ENCODE measurements around the gene NPIPB8.
"Not testable (repeated sequence)": the region's sequence is repeated elsewhere in the genome, so short reads cannot be mapped to it uniquely, and the experiment has no call there.

NPIPB8 gene

DNA sequence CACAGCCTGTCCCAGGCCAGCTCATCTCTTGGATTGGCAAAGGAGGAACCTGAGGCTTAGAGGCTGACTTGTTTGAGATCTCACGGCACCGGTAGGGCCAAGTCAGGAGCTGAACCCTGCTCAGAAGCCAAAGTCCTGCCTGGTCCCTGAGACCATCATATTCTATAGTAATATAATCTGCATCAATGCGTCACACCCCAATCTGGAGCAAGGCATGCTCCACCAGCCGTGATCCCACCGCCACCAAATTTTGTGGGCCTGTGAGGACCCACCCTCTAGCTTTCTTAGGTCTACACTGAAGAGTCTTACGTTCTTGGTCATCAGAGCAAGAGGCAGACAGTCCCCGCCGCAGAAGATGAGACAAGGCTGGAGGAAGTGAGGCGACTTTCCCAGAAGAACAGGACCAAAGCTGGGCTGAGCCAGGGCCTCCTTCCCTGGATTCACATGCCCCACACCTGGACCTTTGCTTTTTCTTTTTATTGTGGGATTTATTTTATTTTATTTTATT, 30.7 kb upstream of the NPIPB8 start:
- peak; percentile 57 for DNase-seq

DNA sequence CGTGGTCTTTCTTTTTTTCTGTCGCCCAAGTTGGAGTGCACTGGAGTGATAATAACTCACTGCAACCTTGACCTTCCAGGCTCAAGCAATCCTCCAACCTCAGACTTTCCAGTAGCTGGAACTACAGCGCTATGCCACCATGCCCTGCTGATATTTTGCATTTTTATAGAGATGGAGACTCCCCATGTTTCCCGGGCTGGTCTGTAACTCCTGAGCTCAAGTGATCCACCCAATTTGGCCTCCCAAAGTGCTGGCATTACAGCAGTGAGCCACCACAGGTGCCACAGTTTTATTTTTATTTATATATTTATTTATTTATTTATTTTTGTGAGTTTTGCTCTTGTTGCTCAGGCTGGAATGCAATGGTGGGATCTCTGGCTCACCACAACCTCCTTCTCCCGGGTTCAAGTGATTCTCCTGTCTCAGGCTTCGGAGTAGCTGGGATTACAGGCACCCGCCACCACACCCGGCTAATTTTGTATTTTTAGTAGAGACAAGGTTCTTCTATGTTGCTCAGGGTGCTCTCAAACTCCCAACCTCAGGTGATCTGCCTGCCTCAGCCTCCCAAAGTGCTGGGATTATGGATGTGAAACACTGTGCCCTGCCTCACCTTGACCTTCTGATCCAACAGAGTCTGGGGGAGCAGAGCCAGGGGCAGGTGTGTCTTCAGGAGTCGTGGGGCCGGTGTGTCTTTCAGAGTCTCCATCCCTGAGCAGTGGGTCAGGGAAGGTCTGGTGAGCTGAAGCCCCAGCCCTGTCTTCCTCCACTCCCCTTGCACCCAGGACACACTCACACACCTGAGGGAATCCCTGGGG, 30.0 kb upstream of the NPIPB8 start:
- DNase-seq: peak; percentile 51

DNA sequence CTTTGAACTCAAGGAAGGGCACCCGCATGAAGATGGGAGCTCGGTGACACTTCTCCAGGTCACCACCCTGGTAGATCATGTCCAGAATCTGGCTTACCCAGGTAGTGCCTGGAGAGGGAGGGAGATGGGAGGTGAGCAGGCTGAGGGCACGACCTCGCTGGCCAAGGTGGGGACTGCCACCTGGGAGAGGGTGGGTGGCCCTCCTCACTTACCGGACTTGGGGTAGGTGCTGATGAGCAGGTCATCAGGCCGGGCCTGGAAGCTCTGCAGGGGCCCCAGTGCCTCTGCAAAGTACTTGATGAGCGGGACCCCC, 29.4 kb upstream of the NPIPB8 start:
- DNase-seq: peak; percentile 58

DNA sequence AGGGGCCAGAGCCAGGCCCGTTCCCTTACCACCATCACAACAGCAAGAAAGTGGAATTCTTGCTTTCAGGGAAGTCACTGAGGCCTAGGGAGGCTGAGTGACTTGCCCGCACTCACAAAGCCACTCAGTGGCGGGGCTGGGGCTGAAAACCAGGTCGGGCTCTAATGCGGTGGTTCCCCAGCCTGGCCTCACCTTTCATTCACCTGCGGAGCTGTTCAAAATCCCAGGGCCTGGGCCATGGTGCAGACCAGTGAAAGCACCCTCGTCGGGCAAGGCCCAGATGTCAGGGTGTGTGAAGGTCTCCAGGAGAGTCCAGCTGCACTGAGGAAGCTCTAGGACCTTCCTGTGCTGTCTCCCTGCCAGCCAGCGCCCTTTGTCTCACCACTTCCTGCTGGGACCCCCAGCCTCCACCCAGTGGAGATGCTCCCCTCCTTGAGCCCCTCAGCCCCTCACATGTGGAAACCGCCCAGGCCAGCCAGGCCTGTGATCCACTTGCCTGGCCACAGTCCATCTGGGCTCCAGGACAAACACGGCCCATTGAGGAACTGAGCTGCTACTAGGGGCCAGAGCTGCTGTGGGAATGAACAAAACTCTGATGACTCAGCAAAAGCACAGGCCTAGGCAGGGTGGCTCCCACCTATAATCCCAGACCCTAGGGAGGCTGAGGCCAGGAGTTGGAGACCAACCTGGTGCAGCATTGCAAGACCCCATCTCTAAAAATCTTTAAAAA, 28.8 kb upstream of the NPIPB8 start:
- DNase-seq: peak; percentile 56

DNA sequence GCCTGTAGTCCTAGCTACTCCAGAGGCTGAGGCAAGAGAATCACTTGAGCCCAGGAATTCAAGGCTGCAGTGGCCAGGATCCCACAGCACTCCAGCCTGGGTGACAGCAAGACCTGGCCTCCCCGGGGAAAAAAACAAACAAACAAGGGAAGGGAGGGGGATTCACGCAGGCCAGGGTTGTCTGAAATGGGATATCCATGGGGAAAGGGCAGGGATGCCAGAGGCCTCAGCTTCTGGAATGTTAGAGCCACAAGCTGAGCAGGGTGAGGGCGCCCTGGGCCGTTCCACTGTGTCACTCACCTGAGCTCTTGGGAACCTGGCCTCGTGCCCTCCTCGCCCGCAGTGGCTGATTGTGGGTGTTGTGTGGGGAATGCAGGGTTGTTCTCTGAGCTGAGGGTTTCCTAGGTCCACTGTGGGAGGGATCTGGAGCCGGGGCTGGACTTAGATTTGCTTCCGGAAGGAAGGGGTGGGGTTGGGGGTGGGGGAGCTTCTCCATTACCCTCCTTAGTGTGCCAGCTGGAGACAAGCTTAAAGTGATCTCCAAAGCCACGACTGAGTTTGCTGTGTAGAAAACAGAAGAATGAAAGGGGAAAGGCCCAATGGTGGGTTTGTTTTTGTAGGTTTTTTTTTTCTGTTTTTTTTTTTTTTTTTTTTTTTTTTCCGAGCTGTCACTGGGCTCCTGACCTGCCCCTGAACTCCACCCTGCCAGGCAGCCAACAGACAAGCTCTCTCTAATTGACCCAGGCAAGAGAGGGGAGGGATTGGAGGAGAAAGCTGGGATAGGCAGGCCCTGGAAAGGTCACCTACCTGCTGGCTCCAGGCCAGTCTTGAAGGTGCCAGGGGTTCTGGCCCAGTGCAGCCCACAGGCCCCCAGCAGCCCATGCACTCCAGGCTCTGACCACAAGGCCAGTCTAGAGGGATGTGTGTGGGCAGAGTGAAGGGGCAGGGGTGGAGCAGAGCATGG, 28.0 kb upstream of the NPIPB8 start, which contains the start of gene SULT1A1:
SULT1A1 (minus strand) TSS at position 414 of the 964 bp plus-strand sequence. CDS start 1,189 bp downstream, outside the sequence.
- no peak for DNase-seq

DNA sequence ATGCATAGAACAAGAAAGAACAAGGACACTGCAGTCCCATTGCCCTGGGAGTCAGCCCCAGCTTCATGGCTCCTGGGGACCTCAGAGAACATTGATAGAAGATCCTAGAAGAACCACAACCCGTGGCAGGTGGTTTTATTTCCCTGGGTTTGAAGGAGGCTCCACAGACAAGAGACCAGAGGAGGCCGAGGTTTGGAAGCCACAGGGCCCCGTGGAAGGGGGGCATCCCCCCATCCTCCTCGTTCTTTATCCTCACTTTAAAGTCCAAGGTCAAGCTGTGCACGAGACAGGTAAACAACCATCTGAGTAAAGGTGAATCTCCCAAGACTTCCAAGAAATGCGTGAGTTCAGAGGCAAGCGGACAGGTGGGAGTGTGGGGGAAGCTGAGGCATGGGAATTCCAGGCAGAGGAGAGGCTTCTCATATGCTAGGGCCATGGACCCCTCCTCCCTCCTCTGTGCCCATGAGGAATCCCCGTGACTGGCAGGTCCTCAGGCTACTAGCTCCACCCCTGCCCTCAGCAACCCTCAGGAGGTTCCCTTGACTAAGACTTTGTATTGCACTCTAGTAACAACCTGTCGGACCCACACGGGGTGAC, 27.2 kb upstream of the NPIPB8 start:
- no peak for DNase-seq

DNA sequence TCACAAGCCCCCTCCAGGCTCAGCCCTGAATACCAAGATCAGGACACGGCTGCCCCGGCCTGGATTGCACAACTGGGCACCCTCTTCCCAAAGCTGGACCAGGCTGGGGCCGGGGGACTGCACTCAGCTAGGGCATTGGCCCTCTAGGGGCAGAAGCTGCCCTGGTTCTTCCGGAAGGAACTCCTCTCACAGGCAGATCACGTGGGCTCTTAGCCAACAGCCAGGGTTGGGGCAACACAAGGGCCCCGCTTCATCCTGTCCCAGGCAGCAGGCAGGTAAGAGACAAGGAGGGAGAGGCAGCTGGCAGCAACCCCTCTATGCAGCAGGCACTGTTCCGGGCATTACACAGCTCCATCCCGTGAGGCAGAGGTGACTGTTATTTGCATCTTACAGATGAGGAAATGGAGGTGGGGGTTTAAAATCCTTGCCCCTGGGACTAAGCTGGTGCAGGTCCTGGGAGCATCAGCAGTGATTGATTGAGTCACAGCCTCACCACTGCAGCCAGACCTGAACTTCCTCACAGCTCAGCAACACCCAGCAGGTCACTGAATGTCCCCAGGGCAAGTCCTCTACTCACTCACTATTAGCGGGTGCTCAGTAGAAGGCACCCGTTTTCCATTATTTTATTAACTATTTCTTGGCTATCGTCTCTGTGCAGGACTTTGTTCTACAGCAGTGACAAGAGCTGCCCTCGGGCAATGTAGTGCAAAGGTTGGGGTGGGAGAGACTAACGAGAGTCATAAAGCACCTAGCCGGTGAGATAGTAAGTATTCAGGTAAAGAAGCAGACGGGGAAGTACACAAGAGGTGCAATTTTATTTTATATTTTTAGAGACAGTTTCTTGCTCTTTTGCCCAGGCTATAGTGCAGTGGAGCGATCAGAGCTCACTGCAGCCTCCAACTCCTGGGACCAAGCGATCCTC, 25.2 kb upstream of the NPIPB8 start:
- not testable (repeated sequence) for DNase-seq

DNA sequence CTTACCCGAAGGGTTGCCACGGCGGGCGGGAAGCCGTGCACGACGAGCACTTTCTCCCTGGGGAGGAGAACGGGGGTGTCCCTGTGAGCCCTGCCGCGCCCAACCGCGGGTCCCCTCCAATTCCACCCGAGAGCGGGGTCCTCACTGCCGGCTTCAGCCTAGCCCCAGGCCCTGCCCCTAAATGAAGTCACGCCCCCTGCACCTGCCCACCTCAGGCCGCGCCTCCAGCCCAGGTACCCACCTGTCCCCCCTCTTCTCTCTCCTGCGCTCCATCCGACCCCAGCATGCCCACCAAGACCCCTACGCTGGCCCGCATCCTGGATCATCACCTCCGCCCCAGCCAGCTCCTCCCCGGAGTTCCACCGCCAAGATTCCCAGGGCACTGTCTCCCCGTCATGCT, 24.0 kb upstream of the NPIPB8 start:
- not testable (repeated sequence) for DNase-seq

DNA sequence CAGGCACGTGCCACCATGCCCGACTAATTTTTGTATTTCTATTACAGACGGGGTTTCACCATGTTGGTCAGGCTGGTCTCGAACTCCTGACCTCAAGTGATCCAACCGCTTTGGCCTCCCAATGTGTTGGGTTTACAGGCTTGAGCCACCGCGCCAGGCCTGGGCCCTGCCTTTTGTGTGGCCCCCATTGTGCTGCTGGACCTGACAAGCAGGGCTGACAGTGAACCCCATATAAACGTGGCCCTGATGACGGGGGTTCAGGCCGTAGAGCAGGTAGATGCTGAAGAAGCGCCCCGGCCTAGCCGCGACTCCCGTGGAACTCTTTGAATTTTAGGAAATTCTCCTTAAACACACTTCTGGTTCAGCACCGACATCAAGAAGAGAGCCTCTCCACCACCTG, 23.3 kb upstream of the NPIPB8 start:
- not testable (repeated sequence) for DNase-seq

DNA sequence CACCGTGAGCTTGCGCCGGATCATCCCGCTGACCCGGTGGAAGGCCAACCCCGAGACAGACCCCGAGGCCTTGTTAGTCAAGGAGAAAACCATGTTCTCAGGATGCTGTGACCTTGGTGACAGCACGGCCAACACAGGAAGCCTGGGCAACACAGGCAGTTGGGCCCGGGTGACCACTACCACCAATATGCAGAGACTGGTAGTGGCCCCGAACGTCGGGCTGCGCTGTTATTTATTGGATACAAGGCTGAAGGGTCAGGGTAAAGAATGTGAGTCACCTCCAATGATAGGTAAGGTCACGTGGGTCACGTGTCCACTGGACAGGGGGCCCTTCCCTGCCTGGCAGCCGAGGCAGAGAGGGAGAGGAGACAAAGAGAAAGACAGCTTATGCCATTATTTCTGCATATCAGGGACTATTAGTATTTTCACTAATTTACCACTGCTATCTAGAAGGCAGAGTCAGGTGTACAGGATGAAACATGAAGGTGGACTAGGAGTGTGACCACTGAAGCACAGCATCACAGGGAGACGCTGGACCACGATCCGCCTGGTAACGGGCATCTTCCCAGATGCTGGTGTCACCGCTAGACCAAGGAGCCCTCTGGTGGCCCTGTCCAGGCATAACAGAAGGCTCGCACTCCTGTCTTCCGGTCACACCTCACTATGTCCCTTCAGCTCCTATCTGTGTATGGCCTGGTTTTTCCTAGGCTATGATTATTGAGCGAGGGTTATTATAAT, 22.2 kb upstream of the NPIPB8 start:
- DNase-seq: not testable (repeated sequence)

DNA sequence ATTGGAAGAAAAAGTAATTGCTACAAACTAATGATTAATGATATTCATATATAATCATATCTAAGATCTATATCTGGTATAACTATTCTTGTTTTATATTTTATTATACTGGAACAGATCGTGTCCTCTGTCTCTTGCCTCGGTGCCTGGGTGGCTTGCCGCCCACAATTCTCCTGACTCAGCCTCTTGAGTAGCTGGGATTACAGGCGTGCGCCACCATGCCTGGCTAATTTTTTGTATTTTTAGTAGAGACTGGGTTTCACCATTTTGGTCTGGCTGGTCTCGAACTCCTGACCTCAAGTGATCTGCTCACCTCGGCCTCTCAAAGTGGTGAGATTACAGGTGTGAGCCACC, 21.7 kb upstream of the NPIPB8 start:
- not testable (repeated sequence) for DNase-seq

DNA sequence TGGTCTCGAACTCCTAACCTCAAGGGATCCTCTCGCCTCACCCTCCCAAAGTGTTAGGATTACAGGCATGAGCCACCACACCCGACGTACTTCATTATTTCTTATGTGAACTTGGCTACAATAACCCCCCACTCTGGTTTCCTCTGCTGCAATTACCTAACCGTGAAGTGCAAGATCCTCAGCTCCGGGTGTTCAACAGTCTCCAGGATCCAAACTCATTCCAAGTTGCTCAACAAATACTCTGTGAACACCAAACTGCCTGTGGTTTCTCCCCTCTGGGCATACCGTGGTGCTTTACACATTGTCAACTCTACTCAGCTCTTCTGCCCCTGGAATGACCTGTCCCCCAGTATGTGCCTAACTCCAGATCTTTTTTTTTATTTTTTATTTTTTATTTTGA, 21.2 kb upstream of the NPIPB8 start:
- DNase-seq: no peak

DNA sequence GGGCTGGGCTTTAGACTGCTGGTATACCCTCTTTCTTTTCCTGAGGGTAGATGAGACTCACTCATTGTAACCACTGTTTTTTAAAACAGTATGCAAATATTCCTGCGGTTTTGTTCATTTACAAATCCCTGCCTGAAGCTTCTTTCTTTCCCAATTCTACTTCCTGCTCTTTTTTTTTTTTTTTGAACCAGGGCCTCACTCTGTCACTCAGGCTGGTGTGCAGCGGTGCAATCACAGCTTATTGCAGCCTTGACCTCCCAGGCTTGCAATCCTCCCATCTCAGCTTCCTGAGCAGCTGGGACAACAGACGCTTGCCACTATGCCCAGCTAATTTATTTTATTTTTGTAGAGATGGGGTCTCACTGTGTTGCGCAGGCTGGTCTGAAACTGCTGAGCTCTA, 20.0 kb upstream of the NPIPB8 start:
- no peak for DNase-seq

DNA sequence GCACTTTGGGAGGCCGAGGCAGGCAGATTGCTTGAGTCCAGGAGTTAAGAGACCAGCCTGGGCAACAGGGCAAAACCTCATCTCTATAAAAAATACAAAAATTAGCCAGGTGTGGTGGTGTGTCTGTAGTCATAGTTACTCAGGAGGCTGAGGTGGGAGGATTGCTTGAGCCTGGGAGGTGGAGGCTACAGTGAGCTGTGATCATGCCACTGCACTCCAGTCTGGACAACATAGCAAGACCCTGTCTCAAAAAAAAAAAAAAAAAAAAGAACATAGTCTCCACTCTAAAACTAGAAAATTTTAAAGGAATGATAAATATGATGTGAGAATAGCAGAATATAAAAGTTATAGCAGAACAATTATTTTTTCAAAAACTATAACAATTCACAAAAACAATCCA, 17.5 kb upstream of the NPIPB8 start:
- not testable (repeated sequence) for DNase-seq

DNA sequence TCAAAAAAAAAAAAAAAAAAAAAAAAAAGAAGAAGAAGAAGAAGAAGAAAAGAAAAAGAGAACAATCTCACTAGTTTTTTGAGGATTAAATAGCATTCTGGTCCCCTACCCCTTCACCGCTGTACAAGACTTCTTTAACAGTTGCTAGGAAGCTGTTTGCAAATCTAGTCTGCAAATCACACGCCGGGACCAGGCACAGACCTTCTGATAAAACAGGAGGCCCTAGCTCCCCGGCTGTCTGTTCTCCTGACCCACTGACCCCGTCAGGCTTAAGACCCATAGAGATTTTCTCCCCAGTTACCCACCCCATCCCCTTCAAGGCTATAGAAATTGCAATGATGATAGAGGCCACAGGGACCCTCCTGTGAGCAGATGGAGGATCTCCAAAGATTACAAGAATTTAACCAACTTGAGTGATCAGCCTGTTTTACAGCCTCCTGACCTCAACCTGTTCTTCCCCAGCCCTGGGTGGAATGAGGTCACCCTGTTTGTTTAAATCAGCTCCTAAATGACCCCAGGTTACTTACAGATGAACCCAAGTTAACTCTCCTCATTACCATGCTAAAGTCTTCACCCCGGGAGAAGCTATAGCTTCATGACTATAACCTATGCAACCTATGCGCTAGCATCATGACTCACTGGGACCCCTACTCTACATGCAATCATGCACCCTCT, 16.2 kb upstream of the NPIPB8 start:
- DNase-seq: no peak

DNA sequence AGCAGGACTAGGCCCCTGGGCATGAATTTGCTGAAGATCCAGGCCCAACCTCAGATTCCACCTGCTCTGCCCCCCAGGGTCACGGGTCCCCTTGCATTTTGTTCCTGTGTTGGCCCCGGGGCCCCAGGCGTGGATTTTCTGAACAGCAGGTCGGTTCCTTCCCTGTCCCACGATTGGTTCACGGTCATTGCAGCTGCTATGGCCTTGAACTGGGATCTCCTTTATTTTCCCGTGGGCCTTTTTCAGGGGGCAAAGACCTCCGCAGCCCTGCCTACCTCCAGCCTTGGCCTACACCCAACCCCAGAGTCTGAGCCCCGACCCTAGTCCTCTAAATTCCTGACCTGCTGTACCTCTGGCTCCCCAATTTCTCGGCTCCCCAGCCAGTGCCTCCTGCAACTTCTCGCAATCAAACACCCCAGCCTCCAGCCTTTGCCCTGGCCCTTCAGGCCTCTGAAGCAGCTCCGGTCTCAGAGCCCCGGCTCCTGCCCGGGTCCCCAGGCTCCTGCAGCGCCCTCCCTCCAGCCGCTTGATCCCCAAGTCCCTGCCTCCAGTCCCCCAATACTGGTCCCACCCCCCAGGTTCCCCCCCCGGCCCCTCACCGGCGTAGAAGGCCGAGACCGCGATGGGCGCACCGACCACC, 15.2 kb upstream of the NPIPB8 start:
- not testable (repeated sequence) for DNase-seq

DNA sequence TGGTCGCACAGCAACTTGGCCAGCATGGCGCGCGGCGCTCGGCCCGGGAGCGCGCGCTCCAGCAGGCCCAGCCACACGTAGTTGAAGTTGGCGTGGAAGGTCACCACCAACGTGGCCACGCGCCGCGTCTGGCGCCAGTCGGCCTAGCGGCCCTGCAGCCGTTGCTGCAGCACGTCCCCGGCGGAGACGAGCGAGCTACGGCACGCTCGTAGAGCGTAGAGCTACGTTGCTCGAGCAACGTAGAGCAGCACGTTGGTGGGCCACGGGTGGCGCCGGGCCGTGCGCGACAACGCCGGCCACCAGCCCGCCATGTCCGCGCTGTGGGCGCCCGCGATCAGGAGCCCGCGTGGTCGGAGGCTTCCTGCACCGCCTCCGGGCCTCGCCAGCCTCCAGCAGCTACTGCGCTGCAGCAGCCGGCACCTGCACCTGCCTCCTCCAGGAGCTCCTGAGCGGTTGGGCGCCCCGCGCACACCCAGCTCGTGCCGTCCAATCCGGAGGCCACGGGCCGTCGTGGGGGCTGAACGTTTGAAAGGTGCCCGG, 14.6 kb upstream of the NPIPB8 start:
- peak; percentile 87 for DNase-seq

DNA sequence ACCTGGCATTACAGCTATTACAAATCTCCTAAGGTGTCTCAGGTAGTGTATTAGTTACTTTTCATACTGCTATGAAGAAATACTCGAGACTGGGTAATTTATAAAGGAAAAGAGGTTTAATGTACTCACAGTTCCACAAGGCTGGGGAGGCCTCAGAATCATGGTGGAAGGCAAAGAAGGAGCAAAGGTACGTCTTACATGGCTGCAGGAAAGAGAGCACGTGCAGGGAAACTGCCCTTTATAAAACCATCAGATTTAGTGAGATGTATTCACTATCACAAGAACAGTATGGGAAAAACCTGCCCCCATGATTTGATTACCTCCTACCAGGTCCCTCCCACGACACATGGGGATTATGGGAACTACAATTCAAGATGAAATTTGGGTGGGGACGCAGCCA, 7.0 kb upstream of the NPIPB8 start:
- DNase-seq: not testable (repeated sequence)
